SU-DHL-6 (cell line): ENCODE results near the gene HUWE1.

ENCODE experiments used
- H2AFZ ChIP-seq: fragments of 200-600 bp; sonication (generic); 2 replicates; pipeline ENCODE4 v1.6.1; 2014; ENCODE audit warnings: low read depth, mild to moderate bottlenecking, moderate library complexity, mixed read lengths, antibody characterized with exemption, low read length; ENCODE audit not compliant: severe bottlenecking
- H3F3A ChIP-seq: fragments of 200-600 bp; shearing (Covaris generic); 2 replicates; pipeline ENCODE4 v1.6.0; 2016; ENCODE audit warnings: antibody characterized with exemption, mild to moderate bottlenecking; ENCODE audit not compliant: insufficient read depth
- H3K27ac ChIP-seq: fragments of 200-600 bp; sonication (generic); 2 replicates; pipeline ENCODE4 v1.5.1; 2016; ENCODE audit warnings: low read depth, mild to moderate bottlenecking, low read length, moderate library complexity, mixed read lengths
- H3K27me3 ChIP-seq: fragments of 200-600 bp; sonication (generic), shearing (Covaris generic); 2 replicates; pipeline ENCODE4 v1.6.0; 2014; ENCODE audit warnings: mild to moderate bottlenecking, low read length
- H3K36me3 ChIP-seq: fragments of 200-600 bp; sonication (generic); 2 replicates; pipeline ENCODE4 v1.6.1; 2014; ENCODE audit warnings: mild to moderate bottlenecking, low read length, mixed read lengths
- H3K4me2 ChIP-seq: fragments of 300-600, 200-600 bp; shearing (Covaris generic), sonication (generic); 2 replicates; pipeline ENCODE4 v1.6.0; 2014; ENCODE audit warnings: low read length, low read depth, mild to moderate bottlenecking; ENCODE audit not compliant: poor library complexity, severe bottlenecking
- H3K4me3 ChIP-seq: fragments of 200-600 bp; sonication (generic); 2 replicates; pipeline ENCODE4 v1.5.1; 2014; ENCODE audit warnings: antibody characterized with exemption, low read length, mild to moderate bottlenecking, mixed read lengths; ENCODE audit not compliant: insufficient read depth, poor library complexity, severe bottlenecking
- H3K79me2 ChIP-seq: fragments of 200-600 bp; sonication (generic); 2 replicates; pipeline ENCODE4 v1.6.1; 2014; ENCODE audit warnings: mild to moderate bottlenecking, low read length, moderate library complexity; ENCODE audit not compliant: insufficient read depth
- H3K9ac ChIP-seq: fragments of 200-600 bp; sonication (generic); 2 replicates; pipeline ENCODE4 v1.7.0; 2014; ENCODE audit warnings: mild to moderate bottlenecking, low read length
- H3K9me2 ChIP-seq: fragments of 200-600 bp; sonication (generic); replicated peaks from 2 replicates; pipeline ENCODE4 v1.6.1; 2014; ENCODE audit warnings: low read length; ENCODE audit not compliant: insufficient read depth
- H3K9me3 ChIP-seq: fragments of 200-600 bp; sonication (generic); 2 replicates; pipeline ENCODE4 v1.6.1; 2014; ENCODE audit warnings: low read length, mixed read lengths; ENCODE audit not compliant: insufficient read depth
- H4K20me1 ChIP-seq: fragments of 200-600 bp; sonication (generic); 2 replicates; pipeline ENCODE4 v1.6.1; 2014; ENCODE audit warnings: low read depth, mild to moderate bottlenecking, antibody characterized with exemption, low read length, moderate library complexity, mixed read lengths
- EZH2phosphoT487 ChIP-seq: fragments of 200-600 bp; sonication (generic), shearing (Covaris generic); conservative IDR thresholded peaks from 2 replicates; pipeline ENCODE4 v1.6.1; 2018; ENCODE audit warnings: mild to moderate bottlenecking, antibody characterized with exemption, low read length, moderate library complexity, mixed read lengths
- TF ChIP-seq, protein P1 (sequence below): fragments of 200-600 bp; sonication (generic); IDR thresholded peaks from one replicate; pipeline ENCODE4 v1.5.1; 2017; ENCODE audit warnings: antibody characterized with exemption, mild to moderate bottlenecking, low read length, moderate library complexity; ENCODE audit not compliant: insufficient read depth, poor library complexity, severe bottlenecking

The HUWE1 gene

GRCh38 chrX:53704294-53704693 is 17.8 kb upstream of the HUWE1 start:
- no peak overlapping the region for H3K27ac ChIP-seq
- no peak overlapping the region for H2AFZ ChIP-seq

GRCh38 chrX:53695946-53696549 is 9.5 kb upstream of the HUWE1 start:
- no peaks in the 10 kb centered on the region for H3K36me3 ChIP-seq
- TF ChIP-seq, protein P1, sequence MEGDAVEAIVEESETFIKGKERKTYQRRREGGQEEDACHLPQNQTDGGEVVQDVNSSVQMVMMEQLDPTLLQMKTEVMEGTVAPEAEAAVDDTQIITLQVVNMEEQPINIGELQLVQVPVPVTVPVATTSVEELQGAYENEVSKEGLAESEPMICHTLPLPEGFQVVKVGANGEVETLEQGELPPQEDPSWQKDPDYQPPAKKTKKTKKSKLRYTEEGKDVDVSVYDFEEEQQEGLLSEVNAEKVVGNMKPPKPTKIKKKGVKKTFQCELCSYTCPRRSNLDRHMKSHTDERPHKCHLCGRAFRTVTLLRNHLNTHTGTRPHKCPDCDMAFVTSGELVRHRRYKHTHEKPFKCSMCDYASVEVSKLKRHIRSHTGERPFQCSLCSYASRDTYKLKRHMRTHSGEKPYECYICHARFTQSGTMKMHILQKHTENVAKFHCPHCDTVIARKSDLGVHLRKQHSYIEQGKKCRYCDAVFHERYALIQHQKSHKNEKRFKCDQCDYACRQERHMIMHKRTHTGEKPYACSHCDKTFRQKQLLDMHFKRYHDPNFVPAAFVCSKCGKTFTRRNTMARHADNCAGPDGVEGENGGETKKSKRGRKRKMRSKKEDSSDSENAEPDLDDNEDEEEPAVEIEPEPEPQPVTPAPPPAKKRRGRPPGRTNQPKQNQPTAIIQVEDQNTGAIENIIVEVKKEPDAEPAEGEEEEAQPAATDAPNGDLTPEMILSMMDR, result no peak
- no peak for TF ChIP-seq EZH2phosphoT487
- H2AFZ ChIP-seq, result no peak overlapping the region

More at GRCh38 chrX:53704294-53704693, 17.8 kb upstream of the HUWE1 start:
- Histone ChIP-seq H3K36me3 (no peaks in the 10 kb centered on the region), H3K4me2 (no peak overlapping the region), H3K9me3 (no peaks in the 10 kb centered on the region), H4K20me1 (no peaks in the 10 kb centered on the region), H3K27me3 (no peaks in the 10 kb centered on the region), H3K4me3 (no peak overlapping the region), H3K79me2 (no peaks in the 10 kb centered on the region), H3K9me2 (no peaks in the 10 kb centered on the region), H3K9ac (no peak overlapping the region), H3F3A (no peaks in the 10 kb centered on the region)
- TF ChIP-seq EZH2phosphoT487, result no peak

GRCh38 chrX:53694642-53695041 is 8.1 kb upstream of the HUWE1 start:
- H3K9me3 ChIP-seq, result no peaks in the 10 kb centered on the region
- no peaks in the 10 kb centered on the region for H3K36me3 ChIP-seq
- no peak for TF ChIP-seq EZH2phosphoT487
- TF ChIP-seq, protein P1, result no peak
- no peak overlapping the region for H3K4me3 ChIP-seq
- H3K27me3 ChIP-seq, result no peaks in the 10 kb centered on the region
- H3F3A ChIP-seq, result no peaks in the 10 kb centered on the region
- H4K20me1 ChIP-seq, result no peaks in the 10 kb centered on the region
- H2AFZ ChIP-seq, result no peak overlapping the region
- H3K4me2 ChIP-seq, result no peak overlapping the region
- H3K27ac ChIP-seq, result no peak overlapping the region
- no peaks in the 10 kb centered on the region for H3K9me2 ChIP-seq
- H3K79me2 ChIP-seq, result no peaks in the 10 kb centered on the region
- no peak overlapping the region for H3K9ac ChIP-seq

More at GRCh38 chrX:53695946-53696549, 9.5 kb upstream of the HUWE1 start:
- Histone ChIP-seq H3K9ac (no peak overlapping the region), H3K9me2 (no peaks in the 10 kb centered on the region), H3K4me3 (no peak overlapping the region), H3F3A (no peaks in the 10 kb centered on the region), H3K27ac (no peak overlapping the region), H3K4me2 (no peak overlapping the region), H3K27me3 (no peaks in the 10 kb centered on the region), H3K9me3 (no peaks in the 10 kb centered on the region), H4K20me1 (no peaks in the 10 kb centered on the region), H3K79me2 (no peaks in the 10 kb centered on the region)

DNA sequence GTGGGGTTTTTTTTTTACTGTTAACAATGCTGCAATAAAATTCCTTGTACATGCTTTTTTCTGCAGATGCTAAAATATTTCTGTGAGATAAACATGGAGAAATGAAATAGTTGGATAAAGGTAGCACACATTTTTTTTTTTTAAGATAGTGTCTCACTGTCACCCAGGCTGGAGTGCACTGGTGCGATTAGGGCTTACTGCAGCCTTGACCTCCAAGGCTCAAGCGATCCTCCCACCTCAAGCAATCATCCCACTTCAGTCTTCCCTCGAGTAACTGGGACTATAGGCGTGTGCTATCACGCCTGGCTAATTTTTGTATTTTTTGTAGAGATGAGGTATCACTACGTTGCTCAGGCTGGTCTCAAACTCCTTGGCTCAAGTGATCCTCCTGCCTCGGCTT is 1.8 kb upstream of the HUWE1 start:
- no peaks in the 10 kb centered on the region for H4K20me1 ChIP-seq
- no peaks in the 10 kb centered on the region for H3K9me2 ChIP-seq
- no peaks in the 10 kb centered on the region for H3K36me3 ChIP-seq
- TF ChIP-seq EZH2phosphoT487, result no peak
- TF ChIP-seq, protein P1, result no peak
- no peak overlapping the region for H3K9ac ChIP-seq
- H3K4me2 ChIP-seq, result no peak overlapping the region
- H3K27ac ChIP-seq, result no peak overlapping the region
- no peaks in the 10 kb centered on the region for H3K9me3 ChIP-seq
- peaks cover 20% of the 10 kb centered on the region for H3K79me2 ChIP-seq
- no peak overlapping the region for H3K4me3 ChIP-seq
- H3F3A ChIP-seq, result peaks cover 14% of the 10 kb centered on the region; the same call in 1 of the 2 replicates
- no peaks in the 10 kb centered on the region for H3K27me3 ChIP-seq
- no peak overlapping the region for H2AFZ ChIP-seq
